Fibroblast of the conjunctiva (primary cell): ENCODE data around the gene ITGB3.

Experiments used
- DNase-seq: peaks from one replicate; pipeline ENCODE4 v3.0.0-alpha.2; 2010; ENCODE audit warnings: low read depth

ITGB3 gene

GRCh38 chr17:47338026-47338425, 84.4 kb downstream of the ITGB3 start:
- DNase-seq, result no peak

- no peak for DNase-seq
These were observed 99.2 kb downstream of the ITGB3 start for GRCh38 chr17:47352848-47353247.

- no peak for DNase-seq
These were observed 105.0 kb downstream of the ITGB3 start for GRCh38 chr17:47358652-47359051.
